K562 (cell line): ENCODE results near the gene CTU1.

Source experiments
- CC2D1A ChIP-seq: fragments of 450-650 bp; IDR thresholded peaks from 2 replicates; pipeline ENCODE4 v1.6.1; 2017; ENCODE audit warnings: mild to moderate bottlenecking
- FOXM1 ChIP-seq, 2 experiments: fragments of 450-650 bp in 1 of 2; sonication (generic) in 1 of 2; formaldehyde crosslinking in 1 of 2; IDR thresholded peaks; 2 replicates each; pipeline versions ENCODE4 v1.6.1 to v1.9.0; 2017 to 2022; ENCODE audit warnings: low read depth in 2 of 2, mild to moderate bottlenecking in 2 of 2, missing genetic modification reagents in 1 of 2, moderate library complexity in 1 of 2
- HCFC1 ChIP-seq: IDR thresholded peaks from 2 replicates; pipeline ENCODE4 v1.6.1; 2012; ENCODE audit warnings: low read depth, low read length, improper control_type of control experiment
- MYNN ChIP-seq, 2 experiments: sonication (generic); formaldehyde crosslinking in 1 of 2; IDR thresholded peaks; 2 replicates each; pipeline versions ENCODE4 v1.5.0 to v1.6.1; 2016 to 2020; ENCODE audit warnings: antibody characterized with exemption in 1 of 2, missing genetic modification reagents in 1 of 2
- TAF15 ChIP-seq: fragments of 200-400 bp; formaldehyde crosslinking; IDR thresholded peaks from 2 replicates; pipeline ENCODE4 v1.6.1; 2017; ENCODE audit warnings: mild to moderate bottlenecking, low read depth, low read length, moderate library complexity
- ZNF274 ChIP-seq: IDR thresholded peaks from 2 replicates; pipeline ENCODE4 v1.6.1; 2011; ENCODE audit warnings: low read depth, mild to moderate bottlenecking, low read length, moderate library complexity, borderline replicate concordance
- ZSCAN32 ChIP-seq: fragments of 450-650 bp; formaldehyde crosslinking; IDR thresholded peaks from 2 replicates; pipeline ENCODE4 v1.4.0; 2020; ENCODE audit warnings: mild to moderate bottlenecking, moderate library complexity
- ZZZ3 ChIP-seq: fragments of 450-650 bp; IDR thresholded peaks from 2 replicates; pipeline ENCODE4 v1.6.1; 2016; ENCODE audit warnings: antibody characterized with exemption, mild to moderate bottlenecking, moderate library complexity
- TF ChIP-seq, protein P1 (sequence below), 3 experiments: IDR thresholded peaks in 2 of 3; conservative IDR thresholded peaks in 1 of 3; 2 replicates each; pipeline ENCODE4 v1.5.1; 2011 to 2012; ENCODE audit warnings: low read length in 3 of 3, mild to moderate bottlenecking in 3 of 3, control low read depth in 2 of 3, improper control_type of control experiment in 1 of 3, inconsistent platforms in 1 of 3, low read depth in 1 of 3, mixed read lengths in 1 of 3, moderate library complexity in 1 of 3; ENCODE audit not compliant: insufficient read depth in 2 of 3
- TF ChIP-seq, protein P2 (sequence below): IDR thresholded peaks from 3 replicates; pipeline ENCODE4 v1.6.1; 2011; ENCODE audit warnings: borderline replicate concordance, mild to moderate bottlenecking; ENCODE audit not compliant: insufficient read length, insufficient read depth
- TF ChIP-seq, protein P3 (sequence below): sonication (generic); formaldehyde crosslinking; IDR thresholded peaks from 2 replicates; pipeline ENCODE4 v1.8.1; 2023; ENCODE audit warnings: missing genetic modification reagents, mild to moderate bottlenecking, borderline replicate concordance

DNA sequence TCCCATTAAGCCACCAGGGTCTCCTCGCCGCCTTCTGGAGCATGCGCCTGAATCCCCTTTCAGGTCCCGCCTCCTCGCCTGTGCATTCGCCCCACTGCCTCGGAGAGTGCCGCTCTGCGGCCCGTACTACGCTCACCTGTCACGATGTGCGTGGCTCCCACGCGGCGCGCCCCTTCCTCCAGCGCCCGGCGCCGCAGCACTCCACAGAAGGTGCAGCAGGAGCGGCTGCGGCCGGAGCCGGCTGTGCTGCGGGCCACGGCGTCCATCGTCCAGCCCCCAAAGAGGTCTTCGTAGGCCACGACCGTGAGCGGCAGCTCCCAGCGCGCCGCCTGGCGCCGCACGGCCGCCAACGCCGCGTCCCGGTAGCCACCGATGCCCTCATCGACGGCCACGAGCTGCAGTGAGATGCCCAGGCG, 4.3 kb downstream of the CTU1 start:
- TF ChIP-seq HCFC1, result no peak
- no peak for TF ChIP-seq ZNF274
- TF ChIP-seq, protein P1, sequence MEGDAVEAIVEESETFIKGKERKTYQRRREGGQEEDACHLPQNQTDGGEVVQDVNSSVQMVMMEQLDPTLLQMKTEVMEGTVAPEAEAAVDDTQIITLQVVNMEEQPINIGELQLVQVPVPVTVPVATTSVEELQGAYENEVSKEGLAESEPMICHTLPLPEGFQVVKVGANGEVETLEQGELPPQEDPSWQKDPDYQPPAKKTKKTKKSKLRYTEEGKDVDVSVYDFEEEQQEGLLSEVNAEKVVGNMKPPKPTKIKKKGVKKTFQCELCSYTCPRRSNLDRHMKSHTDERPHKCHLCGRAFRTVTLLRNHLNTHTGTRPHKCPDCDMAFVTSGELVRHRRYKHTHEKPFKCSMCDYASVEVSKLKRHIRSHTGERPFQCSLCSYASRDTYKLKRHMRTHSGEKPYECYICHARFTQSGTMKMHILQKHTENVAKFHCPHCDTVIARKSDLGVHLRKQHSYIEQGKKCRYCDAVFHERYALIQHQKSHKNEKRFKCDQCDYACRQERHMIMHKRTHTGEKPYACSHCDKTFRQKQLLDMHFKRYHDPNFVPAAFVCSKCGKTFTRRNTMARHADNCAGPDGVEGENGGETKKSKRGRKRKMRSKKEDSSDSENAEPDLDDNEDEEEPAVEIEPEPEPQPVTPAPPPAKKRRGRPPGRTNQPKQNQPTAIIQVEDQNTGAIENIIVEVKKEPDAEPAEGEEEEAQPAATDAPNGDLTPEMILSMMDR (IDR thresholded peaks at IDR 0.05 in 2 of 3, conservative IDR thresholded peaks at IDR 0.05 in 1 of 3; ENCODE audit: insufficient read depth in 2 of 3, low read depth in 1 of 3, low read length in 3 of 3), result no peak
- TF ChIP-seq ZZZ3, result no peak
- TF ChIP-seq, protein P2, sequence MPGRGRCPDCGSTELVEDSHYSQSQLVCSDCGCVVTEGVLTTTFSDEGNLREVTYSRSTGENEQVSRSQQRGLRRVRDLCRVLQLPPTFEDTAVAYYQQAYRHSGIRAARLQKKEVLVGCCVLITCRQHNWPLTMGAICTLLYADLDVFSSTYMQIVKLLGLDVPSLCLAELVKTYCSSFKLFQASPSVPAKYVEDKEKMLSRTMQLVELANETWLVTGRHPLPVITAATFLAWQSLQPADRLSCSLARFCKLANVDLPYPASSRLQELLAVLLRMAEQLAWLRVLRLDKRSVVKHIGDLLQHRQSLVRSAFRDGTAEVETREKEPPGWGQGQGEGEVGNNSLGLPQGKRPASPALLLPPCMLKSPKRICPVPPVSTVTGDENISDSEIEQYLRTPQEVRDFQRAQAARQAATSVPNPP, result no peak
- no peak for TF ChIP-seq CC2D1A
- TF ChIP-seq MYNN (IDR thresholded peaks at IDR 0.05), result no peak
- TF ChIP-seq MYNN (CRISPR knock-in tag; IDR thresholded peaks at IDR 0.05), result no peak
- TF ChIP-seq TAF15, result no peak
- TF ChIP-seq FOXM1 (IDR thresholded peaks at IDR 0.05; ENCODE audit: low read depth), result no peak
- TF ChIP-seq FOXM1 (CRISPR knock-in tag; IDR thresholded peaks at IDR 0.05; ENCODE audit: low read depth), result no peak
- TF ChIP-seq, protein P3, sequence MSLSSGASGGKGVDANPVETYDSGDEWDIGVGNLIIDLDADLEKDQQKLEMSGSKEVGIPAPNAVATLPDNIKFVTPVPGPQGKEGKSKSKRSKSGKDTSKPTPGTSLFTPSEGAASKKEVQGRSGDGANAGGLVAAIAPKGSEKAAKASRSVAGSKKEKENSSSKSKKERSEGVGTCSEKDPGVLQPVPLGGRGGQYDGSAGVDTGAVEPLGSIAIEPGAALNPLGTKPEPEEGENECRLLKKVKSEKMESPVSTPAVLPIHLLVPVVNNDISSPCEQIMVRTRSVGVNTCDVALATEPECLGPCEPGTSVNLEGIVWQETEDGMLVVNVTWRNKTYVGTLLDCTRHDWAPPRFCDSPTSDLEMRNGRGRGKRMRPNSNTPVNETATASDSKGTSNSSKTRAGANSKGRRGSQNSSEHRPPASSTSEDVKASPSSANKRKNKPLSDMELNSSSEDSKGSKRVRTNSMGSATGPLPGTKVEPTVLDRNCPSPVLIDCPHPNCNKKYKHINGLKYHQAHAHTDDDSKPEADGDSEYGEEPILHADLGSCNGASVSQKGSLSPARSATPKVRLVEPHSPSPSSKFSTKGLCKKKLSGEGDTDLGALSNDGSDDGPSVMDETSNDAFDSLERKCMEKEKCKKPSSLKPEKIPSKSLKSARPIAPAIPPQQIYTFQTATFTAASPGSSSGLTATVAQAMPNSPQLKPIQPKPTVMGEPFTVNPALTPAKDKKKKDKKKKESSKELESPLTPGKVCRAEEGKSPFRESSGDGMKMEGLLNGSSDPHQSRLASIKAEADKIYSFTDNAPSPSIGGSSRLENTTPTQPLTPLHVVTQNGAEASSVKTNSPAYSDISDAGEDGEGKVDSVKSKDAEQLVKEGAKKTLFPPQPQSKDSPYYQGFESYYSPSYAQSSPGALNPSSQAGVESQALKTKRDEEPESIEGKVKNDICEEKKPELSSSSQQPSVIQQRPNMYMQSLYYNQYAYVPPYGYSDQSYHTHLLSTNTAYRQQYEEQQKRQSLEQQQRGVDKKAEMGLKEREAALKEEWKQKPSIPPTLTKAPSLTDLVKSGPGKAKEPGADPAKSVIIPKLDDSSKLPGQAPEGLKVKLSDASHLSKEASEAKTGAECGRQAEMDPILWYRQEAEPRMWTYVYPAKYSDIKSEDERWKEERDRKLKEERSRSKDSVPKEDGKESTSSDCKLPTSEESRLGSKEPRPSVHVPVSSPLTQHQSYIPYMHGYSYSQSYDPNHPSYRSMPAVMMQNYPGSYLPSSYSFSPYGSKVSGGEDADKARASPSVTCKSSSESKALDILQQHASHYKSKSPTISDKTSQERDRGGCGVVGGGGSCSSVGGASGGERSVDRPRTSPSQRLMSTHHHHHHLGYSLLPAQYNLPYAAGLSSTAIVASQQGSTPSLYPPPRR (CRISPR knock-in tag), result no peak
- TF ChIP-seq ZSCAN32 (CRISPR knock-in tag), result no peak
